H7 (cell line): ENCODE results near the gene FOXD3. TPM values are rescaled to one million over a fixed set of nuclear protein-coding genes. Genes with fewer than 3 reads are reported as not detected.

Experiments used
- DNase-seq: peaks from one replicate; pipeline ENCODE4 v3.0.0; 2012
- H3K27me3 ChIP-seq: 2 replicates; pipeline ENCODE4 v1.6.0; 2011; ENCODE audit warnings: mild to moderate bottlenecking, low read length; ENCODE audit not compliant: control insufficient read depth, insufficient read depth
- H3K36me3 ChIP-seq: replicated peaks from 2 replicates; pipeline ENCODE4 v1.5.1; 2011; ENCODE audit warnings: low read length; ENCODE audit not compliant: control insufficient read depth, insufficient read depth
- H3K4me3 ChIP-seq: 2 replicates; pipeline ENCODE4 v1.5.1; 2011; ENCODE audit warnings: low read depth, mild to moderate bottlenecking, control low read depth, low read length, moderate library complexity; ENCODE audit not compliant: insufficient read depth
- total RNA-seq: library from RNA; depleted of rRNA; stranded (reverse); fragments of >200 nt; shearing (Covaris generic); gene quantifications from 2 replicates; pipeline ENCODE4 v1.2.3, GENCODE V29; 2014; rRNA removed

Gene FOXD3
- 41.1 and 41.2 TPM in 2 replicates for total RNA-seq

GRCh38 chr1:63322114-63322943, at the start of gene FOXD3:
FOXD3 (plus strand) TSS chr1:63322567; CDS start chr1:63323059, 492 bp downstream.
- no peaks in the 10 kb centered on the region for H3K36me3 ChIP-seq
- peak; percentile 91 for DNase-seq

GRCh38 chr1:63272811-63273210, 49.6 kb upstream of the FOXD3 start:
- H3K4me3 ChIP-seq: no peak overlapping the region
- H3K27me3 ChIP-seq: no peaks in the 10 kb centered on the region
- H3K36me3 ChIP-seq: no peaks in the 10 kb centered on the region
- no peak for DNase-seq

More at GRCh38 chr1:63322114-63322943, at the start of gene FOXD3:
- peaks cover 67% of the 10 kb centered on the region for H3K27me3 ChIP-seq
- H3K4me3 ChIP-seq: peak within 1 kb of the TSS; percentile 91

- Histone ChIP-seq H3K4me3 (no peak overlapping the region), H3K36me3 (no peaks in the 10 kb centered on the region), H3K27me3 (no peaks in the 10 kb centered on the region)
- DNase-seq: no peak
Measured at GRCh38 chr1:63274371-63274770, 48.0 kb upstream of the FOXD3 start.

GRCh38 chr1:63274979-63275378, 47.4 kb upstream of the FOXD3 start:
- Histone ChIP-seq H3K36me3 (no peaks in the 10 kb centered on the region), H3K4me3 (no peak overlapping the region), H3K27me3 (no peaks in the 10 kb centered on the region)
- no peak for DNase-seq

GRCh38 chr1:63276624-63277023, 45.7 kb upstream of the FOXD3 start:
- H3K27me3 ChIP-seq: no peaks in the 10 kb centered on the region
- no peak overlapping the region for H3K4me3 ChIP-seq
- DNase-seq: peak; percentile 35
- H3K36me3 ChIP-seq: no peaks in the 10 kb centered on the region

- Histone ChIP-seq H3K36me3 (no peaks in the 10 kb centered on the region), H3K27me3 (no peaks in the 10 kb centered on the region), H3K4me3 (no peak overlapping the region)
- no peak for DNase-seq
Measured at GRCh38 chr1:63277195-63278192, 44.9 kb upstream of the FOXD3 start.

- H3K36me3 ChIP-seq: no peaks in the 10 kb centered on the region
- no peak for DNase-seq
- H3K4me3 ChIP-seq: no peak overlapping the region
- H3K27me3 ChIP-seq: no peaks in the 10 kb centered on the region
Measured at GRCh38 chr1:63281753-63282152, 40.6 kb upstream of the FOXD3 start.

GRCh38 chr1:63289135-63289534, 33.2 kb upstream of the FOXD3 start:
- Histone ChIP-seq H3K27me3 (no peaks in the 10 kb centered on the region), H3K36me3 (no peaks in the 10 kb centered on the region; the same call in 1 of the 2 replicates), H3K4me3 (no peak overlapping the region)
- DNase-seq: no peak

- Histone ChIP-seq H3K4me3 (no peak overlapping the region), H3K36me3 (no peaks in the 10 kb centered on the region), H3K27me3 (no peaks in the 10 kb centered on the region)
- peak; percentile 54 for DNase-seq
Measured at GRCh38 chr1:63294803-63295594, 27.4 kb upstream of the FOXD3 start.

- no peak overlapping the region for H3K4me3 ChIP-seq
- H3K27me3 ChIP-seq: no peaks in the 10 kb centered on the region; the same call in 1 of the 2 replicates
- no peaks in the 10 kb centered on the region for H3K36me3 ChIP-seq
- no peak for DNase-seq
Measured at GRCh38 chr1:63304410-63304809, 18.0 kb upstream of the FOXD3 start.

- DNase-seq: no peak
- Histone ChIP-seq H3K4me3 (no peak overlapping the region), H3K36me3 (no peaks in the 10 kb centered on the region)
Measured at GRCh38 chr1:63305043-63305442, 17.3 kb upstream of the FOXD3 start.

GRCh38 chr1:63307196-63307794, 15.1 kb upstream of the FOXD3 start:
- Histone ChIP-seq H3K4me3 (no peak overlapping the region), H3K36me3 (no peaks in the 10 kb centered on the region), H3K27me3 (no peaks in the 10 kb centered on the region; the same call in 1 of the 2 replicates)
- no peak for DNase-seq

More at GRCh38 chr1:63305043-63305442, 17.3 kb upstream of the FOXD3 start:
- H3K27me3 ChIP-seq: no peaks in the 10 kb centered on the region; the same call in 1 of the 2 replicates

GRCh38 chr1:63316598-63316983, 5.8 kb upstream of the FOXD3 start:
- H3K4me3 ChIP-seq: peak overlapping the region; percentile 49
- H3K27me3 ChIP-seq: peaks cover 26% of the 10 kb centered on the region
- no peaks in the 10 kb centered on the region for H3K36me3 ChIP-seq
- no peak for DNase-seq
